HG03064 (cell line): ENCODE results near the gene ZC3H18.

Experiments used
- ATAC-seq: cut with Tn5 transposase; IDR thresholded peaks from one replicate; pipeline ENCODE4 v1.9.1; 2021; ENCODE audit warnings: low read depth; ENCODE audit not compliant: unreplicated experiment

The ZC3H18 gene

GRCh38 chr16:88532434-88533241 is 37.6 kb upstream of the ZC3H18 start:
- ATAC-seq, result no peak

- ATAC-seq, result no peak
Measured at GRCh38 chr16:88533381-88533917, 36.8 kb upstream of the ZC3H18 start.

- no peak for ATAC-seq
Measured at GRCh38 chr16:88533932-88534637, 36.1 kb upstream of the ZC3H18 start.

GRCh38 chr16:88534638-88535190 is 35.5 kb upstream of the ZC3H18 start:
- ATAC-seq, result no peak

GRCh38 chr16:88535191-88535856 is 34.9 kb upstream of the ZC3H18 start:
- no peak for ATAC-seq

GRCh38 chr16:88535857-88536222 is 34.4 kb upstream of the ZC3H18 start:
- no peak for ATAC-seq

GRCh38 chr16:88536510-88536909 is 33.7 kb upstream of the ZC3H18 start:
- ATAC-seq, result no peak

- no peak for ATAC-seq
Measured at GRCh38 chr16:88536971-88537751, 33.0 kb upstream of the ZC3H18 start.

GRCh38 chr16:88537859-88538258 is 32.3 kb upstream of the ZC3H18 start:
- no peak for ATAC-seq

GRCh38 chr16:88538366-88539060 is 31.7 kb upstream of the ZC3H18 start:
- no peak for ATAC-seq

GRCh38 chr16:88539261-88539651 is 30.9 kb upstream of the ZC3H18 start:
- no peak for ATAC-seq

- ATAC-seq, result no peak
Measured at GRCh38 chr16:88539652-88540345, 30.4 kb upstream of the ZC3H18 start.

- ATAC-seq, result no peak
Measured at GRCh38 chr16:88540346-88540977, 29.7 kb upstream of the ZC3H18 start.

GRCh38 chr16:88541831-88542616 is 28.2 kb upstream of the ZC3H18 start:
- no peak for ATAC-seq

GRCh38 chr16:88543230-88543813 is 26.9 kb upstream of the ZC3H18 start:
- ATAC-seq, result no peak

GRCh38 chr16:88545781-88546180 is 24.4 kb upstream of the ZC3H18 start:
- no peak for ATAC-seq

GRCh38 chr16:88548131-88548874 is 21.9 kb upstream of the ZC3H18 start:
- ATAC-seq, result no peak
